Right atrium auricular region (tissue), 2 donors: ENCODE results near the gene MOSMO. TPM values are rescaled to one million over a fixed set of nuclear protein-coding genes. Genes with fewer than 3 reads are reported as not detected.
"Not testable (repeated sequence)": the region's sequence is repeated elsewhere in the genome, so short reads cannot be mapped to it uniquely, and the experiment has no call there.

ENCODE experiments used
- DNase-seq: peaks from one replicate; pipeline ENCODE4 v3.0.0-alpha.2; 2019; ENCODE audit warnings: low spot score
- H3K27ac ChIP-seq, 2 donors: fragments of 200-600 bp; sonication (generic); 1 replicate in 1 of 2; 2 replicates in 1 of 2; pipeline ENCODE4 v1.5.1; 2016 to 2019
- H3K27me3 ChIP-seq, 2 donors: fragments of 200-600 bp; sonication (generic); one replicate each; pipeline versions ENCODE4 v1.5.1 to v1.6.0; 2017 to 2019
- H3K36me3 ChIP-seq: fragments of 200-600 bp; sonication (generic); one replicate; pipeline ENCODE4 v1.5.1; 2016
- H3K4me1 ChIP-seq, 2 donors: fragments of 200-600 bp; sonication (generic); one replicate each; pipeline versions ENCODE4 v1.5.1 to v1.6.0; 2017 to 2019
- H3K4me3 ChIP-seq, 2 donors: fragments of 200-600 bp; sonication (generic); 1 replicate in 1 of 2; 2 replicates in 1 of 2; pipeline ENCODE4 v1.5.1; 2017 to 2019; ENCODE audit warnings: mild to moderate bottlenecking in 1 of 2, moderate library complexity in 1 of 2
- H3K9me3 ChIP-seq, 2 donors: fragments of 200-600 bp; sonication (generic); one replicate each; pipeline ENCODE4 v1.5.1; 2019
- total RNA-seq, 2 donors: library from RNA; depleted of rRNA; stranded (reverse); fragments of >200 nt; gene quantifications; one replicate each; pipeline ENCODE4 v1.1.0, GENCODE V29; 2016
- TF ChIP-seq, protein P1 (sequence below), 2 donors: fragments of 200-600 bp; sonication (generic); IDR thresholded peaks; one replicate each; pipeline ENCODE4 v1.5.1; 2019; ENCODE audit warnings: antibody characterized with exemption in 2 of 2

The MOSMO gene
- total RNA-seq, 2 donors from 2014 or later, result 10.9 to 12.1 TPM

DNA sequence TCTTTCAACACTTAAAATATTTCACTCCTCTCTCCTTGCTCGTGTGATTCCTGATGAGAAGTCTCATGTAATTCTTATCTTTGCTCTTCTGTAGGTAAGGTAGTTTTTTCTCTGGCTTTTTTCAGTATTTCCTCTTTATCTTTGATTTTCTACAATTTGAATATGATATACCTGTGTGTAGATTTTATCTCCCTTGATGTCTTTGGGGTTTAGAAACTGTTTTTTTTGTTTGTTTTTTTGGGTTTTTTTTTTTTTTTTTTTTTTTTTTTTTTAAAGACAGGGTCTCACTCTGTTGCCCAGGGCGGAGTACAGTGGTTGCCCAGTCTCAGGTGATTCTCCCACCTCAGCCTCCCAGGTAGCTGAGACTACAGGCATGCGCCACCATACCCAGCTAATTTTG is 26.6 kb downstream of the MOSMO start:
- H3K4me1 ChIP-seq, result peaks cover 0 to 6% of the 10 kb centered on the region in 2 donors
- H3K36me3 ChIP-seq, result peaks cover 8% of the 10 kb centered on the region
- H3K27me3 ChIP-seq, result no peaks in the 10 kb centered on the region
- TF ChIP-seq, protein P1, sequence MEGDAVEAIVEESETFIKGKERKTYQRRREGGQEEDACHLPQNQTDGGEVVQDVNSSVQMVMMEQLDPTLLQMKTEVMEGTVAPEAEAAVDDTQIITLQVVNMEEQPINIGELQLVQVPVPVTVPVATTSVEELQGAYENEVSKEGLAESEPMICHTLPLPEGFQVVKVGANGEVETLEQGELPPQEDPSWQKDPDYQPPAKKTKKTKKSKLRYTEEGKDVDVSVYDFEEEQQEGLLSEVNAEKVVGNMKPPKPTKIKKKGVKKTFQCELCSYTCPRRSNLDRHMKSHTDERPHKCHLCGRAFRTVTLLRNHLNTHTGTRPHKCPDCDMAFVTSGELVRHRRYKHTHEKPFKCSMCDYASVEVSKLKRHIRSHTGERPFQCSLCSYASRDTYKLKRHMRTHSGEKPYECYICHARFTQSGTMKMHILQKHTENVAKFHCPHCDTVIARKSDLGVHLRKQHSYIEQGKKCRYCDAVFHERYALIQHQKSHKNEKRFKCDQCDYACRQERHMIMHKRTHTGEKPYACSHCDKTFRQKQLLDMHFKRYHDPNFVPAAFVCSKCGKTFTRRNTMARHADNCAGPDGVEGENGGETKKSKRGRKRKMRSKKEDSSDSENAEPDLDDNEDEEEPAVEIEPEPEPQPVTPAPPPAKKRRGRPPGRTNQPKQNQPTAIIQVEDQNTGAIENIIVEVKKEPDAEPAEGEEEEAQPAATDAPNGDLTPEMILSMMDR (IDR thresholded peaks at IDR 0.05), result no peak
- H3K4me3 ChIP-seq, result no peak overlapping the region
- no peak for DNase-seq
- H3K27ac ChIP-seq, result no peak overlapping the region
- no peaks in the 10 kb centered on the region for H3K9me3 ChIP-seq

DNA sequence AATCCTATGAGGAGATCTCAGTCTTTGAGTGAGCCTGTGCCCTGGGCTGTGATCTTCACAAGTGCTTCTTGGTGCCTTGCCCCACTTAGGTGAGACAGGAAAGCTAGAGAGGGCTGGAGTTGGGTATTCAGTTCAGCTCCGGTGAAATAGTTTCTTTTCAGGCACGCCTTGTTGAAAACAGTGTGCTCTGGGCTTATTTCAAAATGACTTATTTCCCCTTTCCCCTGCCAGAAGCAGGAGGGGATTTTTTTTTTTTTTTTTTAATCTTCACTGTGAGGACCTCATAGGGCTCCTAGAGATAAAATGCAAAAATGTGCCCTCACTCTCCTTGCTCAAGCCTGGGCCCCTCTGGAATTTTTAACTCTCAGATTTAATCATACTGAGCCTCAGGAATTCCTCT is 27.2 kb downstream of the MOSMO start:
- Histone ChIP-seq H3K4me3 (no peak overlapping the region), H3K4me1 (no peaks in the 10 kb centered on the region), H3K27me3 (no peaks in the 10 kb centered on the region), H3K27ac (no peak overlapping the region), H3K9me3 (no peaks in the 10 kb centered on the region), H3K36me3 (peaks cover 8% of the 10 kb centered on the region)
- no peak for DNase-seq
- TF ChIP-seq, protein P1 (IDR thresholded peaks at IDR 0.05), result no peak

DNA sequence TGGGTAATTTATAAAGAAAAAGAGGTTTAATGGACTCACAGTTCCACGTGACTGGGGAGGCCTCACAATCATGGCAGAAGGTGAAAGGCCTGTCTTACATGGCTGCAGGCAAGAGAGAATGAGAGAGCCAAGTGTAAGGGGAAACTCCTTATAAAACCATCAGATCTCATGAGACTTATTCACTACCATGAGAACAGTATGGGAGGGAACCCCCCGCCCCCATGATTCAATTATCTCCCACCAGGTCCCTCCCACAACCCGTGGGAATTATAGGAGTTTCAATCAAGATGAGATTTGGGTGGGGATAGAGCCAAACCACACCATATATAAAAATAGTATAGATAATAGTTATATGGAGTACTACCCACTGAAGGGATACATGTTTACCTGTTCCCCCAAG is 36.0 kb downstream of the MOSMO start:
- not testable (repeated sequence) for H3K36me3 ChIP-seq, H3K27me3 ChIP-seq, H3K27ac ChIP-seq, H3K9me3 ChIP-seq, DNase-seq, H3K4me3 ChIP-seq
- peaks cover 0 to 12% of the 10 kb centered on the region in 2 donors for H3K4me1 ChIP-seq

DNA sequence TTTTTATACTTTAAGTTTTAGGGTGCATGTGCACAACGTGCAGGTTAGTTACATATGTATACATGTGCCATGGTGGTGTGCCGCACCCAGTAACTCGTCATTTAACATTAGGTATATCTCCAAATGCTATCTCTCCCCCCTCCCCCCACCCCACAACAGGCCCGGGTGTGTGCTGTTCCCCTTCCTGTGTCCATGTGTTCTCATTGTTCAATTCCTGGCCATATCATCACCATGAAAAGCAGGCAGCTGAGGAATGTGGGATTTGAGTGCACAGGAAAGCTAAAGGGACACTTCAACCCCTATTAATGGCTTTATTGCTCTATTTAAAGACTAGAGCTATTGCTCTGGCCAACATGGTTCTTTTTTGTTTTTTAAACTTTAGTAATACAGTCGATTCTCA is 38.0 kb downstream of the MOSMO start:
- not testable (repeated sequence) for H3K27ac ChIP-seq, H3K27me3 ChIP-seq, H3K4me3 ChIP-seq, DNase-seq, H3K9me3 ChIP-seq, H3K36me3 ChIP-seq
- peaks cover 0 to 12% of the 10 kb centered on the region in 2 donors for H3K4me1 ChIP-seq

DNA sequence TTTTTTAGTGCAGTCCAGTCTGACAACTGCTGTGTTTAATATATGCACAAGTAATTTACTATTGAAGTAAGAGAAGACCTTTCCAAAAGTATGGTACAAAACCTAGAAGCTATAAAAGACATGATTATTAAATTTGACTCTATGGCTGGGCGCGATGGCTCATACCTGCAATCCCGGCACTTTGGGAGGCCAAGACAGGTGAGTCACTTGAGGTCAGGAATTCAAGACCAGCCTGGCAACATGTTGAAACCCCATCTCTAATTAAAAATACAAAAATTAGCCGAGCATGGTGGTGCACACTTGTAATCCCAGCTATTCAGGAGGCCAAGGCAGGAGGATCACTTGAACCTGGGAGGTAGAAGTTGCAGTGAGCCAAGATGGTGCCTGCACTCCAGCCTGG is 43.1 kb downstream of the MOSMO start:
- TF ChIP-seq, protein P1 (IDR thresholded peaks at IDR 0.05), result no peak
- H3K36me3 ChIP-seq, result no peaks in the 10 kb centered on the region
- no peaks in the 10 kb centered on the region for H3K27me3 ChIP-seq
- H3K27ac ChIP-seq, result no peak overlapping the region
- peaks cover 0 to 8% of the 10 kb centered on the region in 2 donors for H3K4me1 ChIP-seq
- DNase-seq, result no peak
- no peak overlapping the region for H3K4me3 ChIP-seq
- H3K9me3 ChIP-seq, result no peaks in the 10 kb centered on the region

DNA sequence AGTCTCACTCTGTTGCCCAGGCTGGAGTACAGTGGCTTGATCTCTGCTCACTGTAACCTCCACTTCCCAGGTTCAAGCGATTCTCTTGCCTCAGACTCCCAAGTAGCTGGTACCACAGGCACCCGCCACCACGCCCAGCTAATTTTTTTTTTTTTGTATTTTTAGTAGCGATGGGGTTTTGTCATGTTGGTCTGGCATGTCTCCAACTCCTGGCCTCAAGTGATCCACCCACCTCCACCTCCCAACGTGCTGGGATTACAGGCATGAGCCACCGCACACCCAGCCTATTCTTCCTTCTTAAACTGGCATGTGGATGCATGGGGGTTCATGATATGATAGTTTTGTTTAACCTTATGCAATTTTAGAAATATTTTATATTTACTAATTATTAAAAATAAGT is 45.1 kb downstream of the MOSMO start:
- no peaks in the 10 kb centered on the region for H3K36me3 ChIP-seq
- no peaks in the 10 kb centered on the region for H3K9me3 ChIP-seq
- DNase-seq, result no peak
- H3K4me3 ChIP-seq, result no peak overlapping the region
- TF ChIP-seq, protein P1 (IDR thresholded peaks at IDR 0.05), result no peak
- H3K27ac ChIP-seq, result no peak overlapping the region
- H3K4me1 ChIP-seq, result no peaks in the 10 kb centered on the region
- H3K27me3 ChIP-seq, result no peaks in the 10 kb centered on the region

DNA sequence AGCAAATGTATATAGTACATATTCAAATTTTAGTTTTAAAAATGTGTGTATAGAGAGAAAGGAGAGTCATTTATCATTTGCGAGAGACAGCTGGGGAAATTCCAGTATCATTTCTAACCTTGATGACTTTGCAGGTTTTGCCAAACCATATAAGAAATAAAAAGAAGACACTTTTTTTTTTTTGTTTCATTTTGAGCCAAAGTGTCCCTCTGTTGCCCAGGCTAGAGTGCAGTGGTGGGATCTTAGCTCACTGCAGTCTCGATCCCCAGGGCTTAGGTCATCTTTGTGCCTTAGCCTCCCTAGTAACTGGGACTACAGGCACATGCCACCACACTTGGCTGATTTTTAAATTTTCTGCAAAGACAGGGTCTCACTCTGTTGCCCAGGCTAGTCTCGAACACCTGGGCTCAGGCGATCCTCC is 46.0 kb downstream of the MOSMO start:
- H3K36me3 ChIP-seq, result no peaks in the 10 kb centered on the region
- no peaks in the 10 kb centered on the region for H3K9me3 ChIP-seq
- no peaks in the 10 kb centered on the region for H3K27me3 ChIP-seq
- DNase-seq, result no peak
- no peaks in the 10 kb centered on the region for H3K4me1 ChIP-seq
- no peak overlapping the region for H3K27ac ChIP-seq
- H3K4me3 ChIP-seq, result no peak overlapping the region
- TF ChIP-seq, protein P1 (IDR thresholded peaks at IDR 0.05), result no peak
